ENCODE data around the gene SAMD4A.

The SAMD4A gene, protein sequence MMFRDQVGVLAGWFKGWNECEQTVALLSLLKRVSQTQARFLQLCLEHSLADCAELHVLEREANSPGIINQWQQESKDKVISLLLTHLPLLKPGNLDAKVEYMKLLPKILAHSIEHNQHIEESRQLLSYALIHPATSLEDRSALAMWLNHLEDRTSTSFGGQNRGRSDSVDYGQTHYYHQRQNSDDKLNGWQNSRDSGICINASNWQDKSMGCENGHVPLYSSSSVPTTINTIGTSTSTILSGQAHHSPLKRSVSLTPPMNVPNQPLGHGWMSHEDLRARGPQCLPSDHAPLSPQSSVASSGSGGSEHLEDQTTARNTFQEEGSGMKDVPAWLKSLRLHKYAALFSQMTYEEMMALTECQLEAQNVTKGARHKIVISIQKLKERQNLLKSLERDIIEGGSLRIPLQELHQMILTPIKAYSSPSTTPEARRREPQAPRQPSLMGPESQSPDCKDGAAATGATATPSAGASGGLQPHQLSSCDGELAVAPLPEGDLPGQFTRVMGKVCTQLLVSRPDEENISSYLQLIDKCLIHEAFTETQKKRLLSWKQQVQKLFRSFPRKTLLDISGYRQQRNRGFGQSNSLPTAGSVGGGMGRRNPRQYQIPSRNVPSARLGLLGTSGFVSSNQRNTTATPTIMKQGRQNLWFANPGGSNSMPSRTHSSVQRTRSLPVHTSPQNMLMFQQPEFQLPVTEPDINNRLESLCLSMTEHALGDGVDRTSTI
- 1.6 to 16.6 (median 3.2) reads per million in 4 experiments for total RNA-seq

DNA sequence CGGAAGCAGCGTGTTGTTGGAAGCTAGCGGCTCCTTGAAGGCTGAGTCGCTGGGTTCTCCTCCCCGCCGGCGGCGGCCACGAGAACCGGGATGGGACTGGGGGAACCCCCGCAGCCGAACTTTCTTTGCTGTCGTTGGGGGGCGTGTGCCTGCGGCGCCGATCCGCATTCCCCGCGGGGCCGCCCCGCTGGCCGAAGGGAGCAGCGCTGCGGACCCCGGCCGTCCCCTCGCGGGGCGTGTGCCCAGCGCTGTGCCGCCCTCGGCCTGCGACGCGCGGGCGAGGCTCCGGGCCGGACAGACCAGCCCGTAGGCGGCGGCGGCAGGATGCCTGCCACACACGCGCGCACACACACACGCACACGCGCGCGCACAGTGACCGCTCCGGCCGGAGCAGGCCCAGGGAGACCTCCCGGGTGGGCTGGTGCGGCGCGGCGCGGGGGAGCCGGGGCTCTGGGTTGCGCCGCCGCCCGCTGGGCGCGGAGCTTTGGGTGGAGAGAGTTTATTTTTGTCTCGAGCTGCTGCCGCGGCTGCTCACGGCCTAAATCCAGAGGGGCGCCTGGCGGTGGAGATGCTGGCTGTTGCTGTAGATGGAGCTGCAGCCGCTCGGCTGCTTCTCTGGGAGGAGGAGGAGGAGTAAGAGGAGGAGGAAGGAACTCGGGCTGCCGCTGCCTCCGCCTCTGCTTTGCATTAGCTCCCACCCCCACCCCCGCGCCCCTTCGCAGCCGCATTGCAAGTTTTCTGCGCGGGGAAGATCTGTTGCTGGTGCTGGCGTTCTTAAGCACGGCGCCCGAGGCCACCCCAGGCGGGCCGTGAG is at the start of gene SAMD4A:
Gene SAMD4A (plus strand): TSS at position 719 of the 814 bp plus-strand sequence. CDS start 789 bp downstream, outside the sequence.
- peak; percentile 27 for DNase-seq

GRCh38 chr14:54524410-54524809 is 42.5 kb upstream of the SAMD4A start:
- no peak for DNase-seq

DNA sequence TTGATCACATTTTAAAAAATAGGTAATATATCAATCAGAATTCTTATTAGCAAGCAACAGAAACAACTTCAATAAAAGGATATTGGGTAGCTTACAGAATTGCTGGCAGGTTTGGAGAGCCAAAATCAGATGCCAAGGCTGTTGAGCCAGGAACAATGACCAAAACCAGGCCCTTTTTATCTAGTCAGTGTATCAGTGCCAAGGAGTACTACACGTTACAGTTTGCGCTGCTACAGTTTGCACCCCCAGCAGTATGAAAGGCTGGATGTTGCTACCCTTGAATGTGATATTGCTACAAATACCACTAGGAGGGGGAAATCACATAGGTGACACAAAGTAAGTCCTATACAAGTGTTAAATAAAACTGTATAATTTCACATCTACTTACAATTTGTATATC is 38.0 kb upstream of the SAMD4A start:
- DNase-seq, result no peak

GRCh38 chr14:54529811-54530210 is 37.1 kb upstream of the SAMD4A start:
- DNase-seq, result no peak

DNA sequence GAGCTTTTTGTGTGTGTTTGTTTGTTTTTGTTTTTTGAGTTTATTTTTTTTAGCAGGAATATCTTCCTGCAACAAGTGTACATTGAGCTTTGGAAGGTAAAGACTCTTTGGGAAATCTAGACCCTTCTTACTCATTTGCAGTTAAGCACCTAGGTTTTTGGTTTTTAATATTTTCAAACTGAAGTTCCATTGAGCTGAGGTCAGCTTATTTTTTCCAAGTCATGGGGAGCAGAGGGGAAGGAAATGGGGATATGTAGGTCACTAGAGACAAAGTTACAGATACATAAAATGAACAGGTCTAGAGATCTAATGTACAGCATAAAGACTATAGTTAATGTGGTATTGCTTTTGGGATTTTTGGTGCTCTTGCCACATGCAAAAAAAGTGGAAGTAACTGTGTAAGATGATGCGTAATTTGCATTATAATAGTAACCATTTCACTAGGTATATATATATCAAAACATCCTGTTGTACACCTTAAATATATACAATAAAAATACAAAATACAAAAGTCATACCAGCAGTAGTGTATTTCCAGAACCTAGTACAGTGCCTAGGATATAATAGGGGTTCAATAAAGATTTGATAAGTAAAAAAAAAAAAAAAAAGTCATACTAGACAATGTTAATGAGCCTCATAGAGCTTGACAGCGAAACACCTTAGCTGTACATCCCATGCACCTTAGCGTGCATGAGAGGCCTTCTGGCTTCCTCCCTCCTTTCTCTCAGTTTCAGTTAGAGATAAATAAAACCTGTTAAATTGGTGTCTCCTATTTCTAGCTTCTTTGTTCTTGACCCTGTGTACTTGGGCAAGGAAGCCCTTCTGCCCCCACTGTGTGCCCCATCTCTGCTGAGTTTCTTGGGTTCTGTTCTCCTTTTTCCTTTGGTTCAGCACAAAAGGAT is 34.6 kb upstream of the SAMD4A start:
- DNase-seq, result no peak

- DNase-seq, result no peak
Observed at GRCh38 chr14:54533100-54533499, 33.8 kb upstream of the SAMD4A start.

DNA sequence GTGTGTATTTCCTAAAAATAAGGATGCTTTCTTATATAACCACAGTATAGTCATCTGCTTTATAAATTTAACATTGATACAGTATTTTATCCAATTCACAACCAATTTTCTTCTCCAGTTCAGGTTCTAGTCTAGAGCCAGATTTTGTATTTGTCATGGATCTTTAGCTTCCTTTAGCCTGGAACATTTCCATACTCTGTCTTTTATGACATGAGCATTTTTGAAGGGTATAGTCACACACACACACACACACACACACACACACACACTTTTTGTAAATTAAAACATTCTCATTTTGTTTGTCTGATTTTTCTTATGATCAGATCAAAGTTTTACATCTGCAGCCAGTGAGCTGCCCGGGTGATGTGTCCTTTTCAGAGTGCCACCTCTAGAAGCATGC is 31.8 kb upstream of the SAMD4A start:
- no peak for DNase-seq

DNA sequence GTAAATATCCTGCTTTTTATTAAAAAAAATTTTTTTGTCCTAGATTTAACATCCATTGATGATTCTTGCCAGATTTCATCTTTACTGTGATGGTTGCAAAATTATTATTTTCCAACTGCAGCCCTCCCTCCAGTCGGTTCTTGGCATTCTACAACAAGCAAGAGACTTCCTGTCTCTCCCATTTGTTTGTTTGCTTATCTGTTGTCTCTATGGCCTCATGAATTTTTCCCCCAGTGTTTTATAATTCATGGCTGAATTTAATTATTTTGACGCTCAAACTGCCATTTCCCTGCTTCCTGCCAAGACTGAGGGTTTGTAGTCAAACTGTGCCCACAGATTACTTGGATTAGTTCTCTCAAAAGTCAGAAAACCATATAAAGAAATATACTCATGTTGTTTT is 31.3 kb upstream of the SAMD4A start:
- no peak for DNase-seq

DNA sequence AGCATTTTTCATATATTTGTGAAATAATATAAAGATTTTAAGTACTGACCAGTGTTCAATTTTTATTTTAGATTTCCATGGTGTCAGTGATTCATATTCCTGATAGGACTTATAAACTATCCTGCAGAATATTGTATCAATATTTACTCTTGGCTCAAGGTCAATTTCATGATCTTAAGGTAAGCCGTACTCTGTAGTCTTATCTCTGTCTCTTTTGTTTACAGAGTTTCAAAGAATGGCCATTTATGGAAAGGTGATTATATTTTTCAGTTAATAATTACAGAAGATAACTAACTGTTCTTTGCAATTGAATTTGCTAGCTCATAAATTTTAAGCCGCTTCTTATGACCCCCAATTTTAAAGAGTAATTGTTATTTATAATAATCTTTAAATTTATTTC is 29.3 kb upstream of the SAMD4A start:
- DNase-seq, result no peak

- no peak for DNase-seq
Observed at GRCh38 chr14:54538055-54538454, 28.9 kb upstream of the SAMD4A start.

DNA sequence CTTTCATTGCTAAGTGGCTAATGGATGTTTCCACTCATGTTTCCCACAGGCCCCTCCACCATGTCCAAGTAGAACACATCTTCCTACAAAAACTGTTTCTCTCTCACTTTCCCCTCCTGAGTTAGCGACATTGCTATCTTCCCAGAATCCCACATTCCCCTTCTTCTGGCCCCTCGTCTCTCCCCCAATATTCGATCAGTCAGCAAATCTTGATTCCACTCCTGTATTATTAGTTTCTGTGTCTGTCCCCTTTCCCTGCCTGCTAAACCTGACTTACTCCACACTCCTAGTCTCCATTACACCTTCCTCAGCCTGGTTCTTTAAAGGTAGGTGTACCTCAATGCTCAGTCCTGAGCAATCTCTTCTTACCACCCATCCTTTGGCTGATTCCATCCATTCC is 19.3 kb upstream of the SAMD4A start:
- no peak for DNase-seq

- DNase-seq, result no peak
Observed at GRCh38 chr14:54548491-54548890, 18.4 kb upstream of the SAMD4A start.

DNA sequence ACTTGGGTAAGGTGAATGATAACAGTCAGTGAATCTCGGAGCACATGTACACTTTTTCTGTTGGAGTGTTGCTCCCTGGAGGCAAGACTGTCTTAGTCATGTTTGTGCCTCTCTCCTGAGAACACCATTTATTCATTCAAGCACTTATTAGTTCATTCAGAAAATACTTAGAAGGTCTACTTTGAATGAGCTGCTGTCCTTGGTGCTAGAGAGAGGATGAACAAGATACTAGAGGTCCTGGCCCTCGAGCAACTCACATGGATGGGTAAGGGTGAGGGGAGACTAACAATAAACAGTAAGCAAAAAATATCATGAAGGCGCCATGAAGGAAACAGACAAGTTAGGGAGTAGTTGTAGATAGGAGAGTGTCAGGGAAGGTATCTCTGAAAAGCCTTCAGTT is 17.1 kb upstream of the SAMD4A start:
- DNase-seq, result no peak

GRCh38 chr14:54550514-54550913 is 16.4 kb upstream of the SAMD4A start:
- DNase-seq, result no peak

DNA sequence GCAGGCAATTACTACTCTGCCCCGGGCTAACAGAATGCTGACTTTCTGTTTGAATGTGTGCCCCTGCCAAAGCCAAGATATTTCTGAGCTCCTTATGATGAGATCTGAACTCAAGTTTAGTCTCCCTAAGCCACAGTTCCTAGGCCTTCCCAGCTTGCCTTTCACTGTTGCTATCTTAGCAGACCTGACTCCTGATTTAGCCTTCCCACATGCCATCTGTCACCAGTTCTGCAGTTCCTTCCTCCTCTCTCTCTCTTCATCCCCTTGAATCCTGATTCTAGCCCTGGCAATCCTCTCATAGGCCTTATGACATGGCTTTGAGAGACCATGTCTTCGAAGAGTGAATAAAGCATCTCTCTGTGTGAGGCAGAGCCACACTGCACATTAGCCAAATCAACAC is 12.5 kb upstream of the SAMD4A start:
- no peak for DNase-seq

GRCh38 chr14:54555651-54556050 is 11.3 kb upstream of the SAMD4A start:
- DNase-seq, result no peak

- no peak for DNase-seq
Observed at GRCh38 chr14:54556535-54556934, 10.4 kb upstream of the SAMD4A start.

DNA sequence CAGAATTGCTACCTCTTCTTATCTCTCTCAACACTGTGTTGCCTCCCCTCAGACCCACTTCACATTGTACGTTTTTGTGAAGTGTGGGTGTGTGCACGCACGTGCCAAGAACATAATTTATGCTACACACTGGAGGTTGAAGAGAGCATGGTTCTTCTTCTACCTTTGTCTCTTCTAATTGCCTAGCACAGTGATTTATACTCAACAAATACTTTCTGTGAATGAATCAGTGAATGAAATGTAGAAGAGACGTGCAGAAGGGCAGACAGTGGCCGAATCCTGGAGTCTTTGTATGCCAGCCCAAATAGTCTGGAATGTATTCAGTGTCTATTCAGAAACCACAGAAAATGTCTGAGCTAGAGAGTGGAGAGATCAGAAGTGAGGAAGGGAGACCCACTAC is 4.6 kb upstream of the SAMD4A start:
- DNase-seq, result no peak

- no peak for DNase-seq
Observed at GRCh38 chr14:54564071-54564867, 2.7 kb upstream of the SAMD4A start.

DNA sequence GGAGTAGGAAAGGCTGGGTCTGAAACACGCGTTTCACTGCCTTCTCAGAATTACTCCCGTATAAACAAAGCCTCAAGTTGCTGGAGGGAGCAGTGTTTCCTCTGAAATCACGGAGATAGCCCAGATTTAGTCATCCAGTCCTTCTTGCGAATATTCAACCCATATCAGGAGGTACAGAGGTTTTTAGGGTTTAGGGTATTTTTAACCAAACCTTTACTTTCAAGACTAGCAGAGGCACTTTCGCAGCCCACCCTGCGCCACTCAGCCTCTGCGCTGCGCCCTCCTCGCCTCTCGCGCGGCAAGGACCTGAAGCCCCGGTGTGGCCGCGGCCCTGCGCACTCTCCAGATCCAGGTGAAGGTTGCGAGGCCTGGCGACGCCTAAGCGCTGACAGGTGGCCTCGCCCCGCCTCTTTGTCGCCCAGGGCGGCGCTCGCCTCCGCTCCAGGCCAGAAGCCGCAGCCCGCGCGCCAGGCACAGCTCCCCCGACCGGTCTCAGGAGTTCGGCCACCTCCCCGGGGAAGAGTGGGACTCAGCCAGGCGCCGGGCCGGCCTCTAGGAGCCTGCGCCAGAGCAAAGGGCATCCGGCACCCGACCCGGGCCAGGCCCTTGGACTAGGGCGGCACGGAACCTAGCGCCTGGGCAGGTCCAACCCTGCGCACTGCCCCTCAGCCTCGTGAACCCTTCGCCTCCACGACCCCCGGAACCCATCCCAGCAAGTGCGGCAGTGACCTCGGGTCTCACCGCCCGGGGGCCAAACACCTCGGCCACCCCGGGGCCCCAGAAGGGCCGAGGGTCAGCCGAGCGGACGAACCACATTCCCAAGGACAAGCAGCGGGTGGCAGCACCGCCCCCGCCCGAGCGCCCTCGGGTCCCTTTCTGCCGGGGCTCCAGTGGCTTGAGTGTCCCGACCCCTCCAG is 1.8 kb upstream of the SAMD4A start:
- DNase-seq, result peak; percentile 19

All from effector CD8-positive, alpha-beta T cell (primary cell).